IMR-90 (cell line): ENCODE measurements around the gene PROM2. TPM values are rescaled to one million over a fixed set of nuclear protein-coding genes. Genes with fewer than 3 reads are reported as not detected.
A peak's percentile ranks its signal among the peaks of the same experiment; 100 is the strongest.

Source experiments
- ATAC-seq: fragments of 200-7000 bp; cut with Tn5 transposase; 2 replicates; pipeline ENCODE4 v1.9.1; 2020; ENCODE audit warnings: low read depth, mild to moderate bottlenecking, moderate library complexity
- BruUV-seq: library from RNA; stranded (reverse); fragments of 400-500 nt; replicated peaks from 2 replicates; lab custom pipeline; 2021; lab: Mats Ljungman, UMichigan
- CTCF ChIA-PET: fragments of 300-600 bp; formaldehyde crosslinking; extraction: SDS; loops from one replicate; lab custom pipeline; 2021; ENCODE audit warnings: antibody characterized with exemption; lab: Yijun Ruan, JAX
- POLR2A ChIA-PET: fragments of 300-600 bp; sonication (Branson Sonifier 250); formaldehyde crosslinking; loops from one replicate; lab custom pipeline; 2022; ENCODE audit warnings: antibody characterized with exemption; ENCODE audit not compliant: unreplicated experiment; lab: Charles Lee
- DNase-seq: peaks from one replicate; pipeline ENCODE4 v3.0.0; 2013
- H2AFZ ChIP-seq: replicated peaks from 2 replicates; pipeline ENCODE3; 2013; ENCODE audit warnings: low read length, mild to moderate bottlenecking; ENCODE audit not compliant: poor library complexity
- H2AK5ac ChIP-seq: 2 replicates; pipeline ENCODE4 v1.6.1; 2013; ENCODE audit warnings: low read depth, low read length, inconsistent platforms
- H2AK9ac ChIP-seq: replicated peaks from 2 replicates; pipeline ENCODE3; 2013; ENCODE audit warnings: mild to moderate bottlenecking, low read depth, low read length, moderate library complexity; ENCODE audit not compliant: poor library complexity
- H2BK120ac ChIP-seq: 2 replicates; pipeline ENCODE4 v1.6.1; 2013; ENCODE audit warnings: low read depth, low read length, inconsistent platforms
- H2BK15ac ChIP-seq: 3 replicates; pipeline ENCODE4 v1.6.1; 2013; ENCODE audit warnings: low read depth, low read length, inconsistent platforms
- H2BK20ac ChIP-seq: 2 replicates; pipeline ENCODE4 v1.6.1; 2013; ENCODE audit warnings: low read depth, mild to moderate bottlenecking, inconsistent platforms, low read length, moderate library complexity
- H2BK5ac ChIP-seq: 2 replicates; pipeline ENCODE4 v1.6.1; 2013; ENCODE audit warnings: mild to moderate bottlenecking, low read depth, low read length, inconsistent platforms; ENCODE audit not compliant: poor library complexity, severe bottlenecking
- H3K14ac ChIP-seq: replicated peaks from 2 replicates; pipeline ENCODE4 v1.6.1; 2013; ENCODE audit warnings: low read depth, low read length, inconsistent platforms
- H3K18ac ChIP-seq: 2 replicates; pipeline ENCODE4 v1.6.1; 2013; ENCODE audit warnings: low read depth, low read length, control low read depth
- H3K23ac ChIP-seq: 2 replicates; pipeline ENCODE4 v1.6.1; 2013; ENCODE audit warnings: low read depth, low read length, inconsistent platforms
- H3K27ac ChIP-seq: 2 replicates; pipeline ENCODE4 v1.5.1; 2013; ENCODE audit warnings: mild to moderate bottlenecking, control low read depth, low read length; ENCODE audit not compliant: insufficient read depth
- H3K27me3 ChIP-seq: 2 replicates; pipeline ENCODE4 v1.6.1; 2013; ENCODE audit warnings: low read length; ENCODE audit not compliant: control insufficient read depth, insufficient read depth
- H3K36me3 ChIP-seq: 2 replicates; pipeline ENCODE4 v1.6.1; 2013; ENCODE audit warnings: low read length, mixed read lengths; ENCODE audit not compliant: control insufficient read depth, insufficient read depth
- H3K4ac ChIP-seq: 2 replicates; pipeline ENCODE4 v1.6.1; 2013; ENCODE audit warnings: low read depth, low read length, inconsistent platforms
- H3K4me1 ChIP-seq: 2 replicates; pipeline ENCODE4 v1.6.1; 2013; ENCODE audit warnings: low read length, mixed read lengths; ENCODE audit not compliant: control insufficient read depth, insufficient read depth
- H3K4me2 ChIP-seq: 2 replicates; pipeline ENCODE4 v1.6.1; 2013; ENCODE audit warnings: low read depth, mild to moderate bottlenecking, control low read depth, low read length, moderate library complexity
- H3K4me3 ChIP-seq: 2 replicates; pipeline ENCODE4 v1.5.1; 2013; ENCODE audit warnings: low read depth, mild to moderate bottlenecking, control low read depth, low read length, moderate library complexity; ENCODE audit not compliant: insufficient read depth
- H3K56ac ChIP-seq: 2 replicates; pipeline ENCODE4 v1.6.1; 2013; ENCODE audit warnings: low read length, inconsistent platforms; ENCODE audit not compliant: insufficient read depth; ENCODE audit errors: extremely low read depth
- H3K79me1 ChIP-seq, 2 experiments: 2 replicates each; pipeline ENCODE4 v1.6.1; 2013; ENCODE audit warnings: low read length in 2 of 2, inconsistent platforms in 1 of 2, low read depth in 1 of 2
- H3K9ac ChIP-seq: 2 replicates; pipeline ENCODE4 v1.6.1; 2013; ENCODE audit warnings: low read depth, low read length, control low read depth
- H3K9me1 ChIP-seq: 2 replicates; pipeline ENCODE4 v1.6.1; 2013; ENCODE audit warnings: low read length, inconsistent platforms; ENCODE audit not compliant: insufficient read depth
- H3K9me3 ChIP-seq: 2 replicates; pipeline ENCODE4 v1.6.1; 2013; ENCODE audit warnings: low read length; ENCODE audit not compliant: control insufficient read depth, insufficient read depth
- H4K20me1 ChIP-seq: 2 replicates; pipeline ENCODE4 v1.6.1; 2013; ENCODE audit warnings: low read length, inconsistent platforms; ENCODE audit not compliant: insufficient read depth
- H4K5ac ChIP-seq: 2 replicates; pipeline ENCODE4 v1.6.1; 2013; ENCODE audit warnings: mild to moderate bottlenecking, low read depth, low read length, control low read depth
- H4K8ac ChIP-seq, 2 experiments: 2 replicates each; pipeline ENCODE4 v1.6.1; 2013; ENCODE audit warnings: low read depth in 2 of 2, low read length in 2 of 2, control low read depth in 1 of 2, inconsistent platforms in 1 of 2
- H4K91ac ChIP-seq: 2 replicates; pipeline ENCODE4 v1.6.1; 2013; ENCODE audit warnings: low read depth, low read length, inconsistent platforms; ENCODE audit not compliant: insufficient read depth
- CHD1 ChIP-seq: IDR thresholded peaks from 2 replicates; pipeline ENCODE4 v1.6.1; 2012; ENCODE audit warnings: low read depth, low read length, improper control_type of control experiment
- FOS ChIP-seq: fragments of 150-350 bp; IDR thresholded peaks from 2 replicates; pipeline ENCODE4 v1.6.1; 2016; ENCODE audit warnings: low read depth, low read length
- MAFK ChIP-seq: IDR thresholded peaks from 2 replicates; pipeline ENCODE4 v1.6.1; 2012; ENCODE audit warnings: low read depth, low read length, improper control_type of control experiment
- MAZ ChIP-seq: IDR thresholded peaks from 2 replicates; pipeline ENCODE4 v1.6.1; 2012; ENCODE audit warnings: low read depth, mild to moderate bottlenecking, low read length, improper control_type of control experiment, moderate library complexity, borderline replicate concordance
- MXI1 ChIP-seq: IDR thresholded peaks from 2 replicates; pipeline ENCODE4 v1.6.1; 2012; ENCODE audit warnings: low read depth, mild to moderate bottlenecking, low read length, moderate library complexity, borderline replicate concordance
- NFE2L2 ChIP-seq: fragments of 150-350 bp; IDR thresholded peaks from 2 replicates; pipeline ENCODE4 v1.6.1; 2016; ENCODE audit warnings: low read depth, mild to moderate bottlenecking, low read length
- POLR2A ChIP-seq: IDR thresholded peaks from 2 replicates; pipeline ENCODE4 v1.6.1; 2012; ENCODE audit warnings: mild to moderate bottlenecking, low read depth, low read length
- RAD21 ChIP-seq: IDR thresholded peaks from 2 replicates; pipeline ENCODE4 v1.6.1; 2012; ENCODE audit warnings: low read length, improper control_type of control experiment
- RCOR1 ChIP-seq: IDR thresholded peaks from 2 replicates; pipeline ENCODE4 v1.6.1; 2012; ENCODE audit warnings: mild to moderate bottlenecking, low read length, improper control_type of control experiment; ENCODE audit not compliant: insufficient replicate concordance
- RFX5 ChIP-seq: IDR thresholded peaks from 2 replicates; pipeline ENCODE4 v1.8.0; 2012; ENCODE audit warnings: low read depth, mild to moderate bottlenecking, low read length, moderate library complexity
- SMC3 ChIP-seq: fragments of 150-350 bp; IDR thresholded peaks from 2 replicates; pipeline ENCODE4 v1.6.1; 2016; ENCODE audit warnings: low read depth, mild to moderate bottlenecking, antibody characterized with exemption, low read length, moderate library complexity
- dilution Hi-C: fragments of 300-500 bp; cut with HindIII; formaldehyde crosslinking; loops from one replicate; pipeline ENCODE4 v1.14.3; 2018; ENCODE audit warnings: low sequenced_read_pairs; ENCODE audit not compliant: unreplicated experiment
- in situ Hi-C: fragments of 300-500 bp; cut with MboI; formaldehyde crosslinking; loops from 3 replicates; pipeline ENCODE4 v1.14.3; 2019; ENCODE audit warnings: low sequenced_read_pairs, inconsistent platforms, mixed read lengths
- intact Hi-C: fragments of 100-400 bp; cut with micrococcal nuclease; formaldehyde crosslinking; loops from 2 replicates; pipeline ENCODE4 v1.10.0; 2022
- polyA plus RNA-seq, 3 experiments: library from polyadenylated mRNA; depleted of rRNA; stranded (reverse); fragments of >200 nt; gene quantifications; 2 replicates each; pipeline ENCODE4 v1.2.3, GENCODE V29; 2012; ENCODE audit warnings: low replicate concordance in 1 of 3
- total RNA-seq: library from RNA; depleted of rRNA; stranded (reverse); fragments of >200 nt; gene quantifications from 2 replicates; pipeline ENCODE4 v1.2.3, GENCODE V29; 2012
- TF ChIP-seq, protein P1 (sequence below): conservative IDR thresholded peaks from 2 replicates; pipeline ENCODE4 v1.5.1; 2012; ENCODE audit warnings: mild to moderate bottlenecking, low read depth, low read length, improper control_type of control experiment

PROM2 gene
- total and polyA plus RNA-seq, 2 of the 4 experiments (the other 2 are of a cell fraction) = 0.26 TPM; not detected in 1

DNA sequence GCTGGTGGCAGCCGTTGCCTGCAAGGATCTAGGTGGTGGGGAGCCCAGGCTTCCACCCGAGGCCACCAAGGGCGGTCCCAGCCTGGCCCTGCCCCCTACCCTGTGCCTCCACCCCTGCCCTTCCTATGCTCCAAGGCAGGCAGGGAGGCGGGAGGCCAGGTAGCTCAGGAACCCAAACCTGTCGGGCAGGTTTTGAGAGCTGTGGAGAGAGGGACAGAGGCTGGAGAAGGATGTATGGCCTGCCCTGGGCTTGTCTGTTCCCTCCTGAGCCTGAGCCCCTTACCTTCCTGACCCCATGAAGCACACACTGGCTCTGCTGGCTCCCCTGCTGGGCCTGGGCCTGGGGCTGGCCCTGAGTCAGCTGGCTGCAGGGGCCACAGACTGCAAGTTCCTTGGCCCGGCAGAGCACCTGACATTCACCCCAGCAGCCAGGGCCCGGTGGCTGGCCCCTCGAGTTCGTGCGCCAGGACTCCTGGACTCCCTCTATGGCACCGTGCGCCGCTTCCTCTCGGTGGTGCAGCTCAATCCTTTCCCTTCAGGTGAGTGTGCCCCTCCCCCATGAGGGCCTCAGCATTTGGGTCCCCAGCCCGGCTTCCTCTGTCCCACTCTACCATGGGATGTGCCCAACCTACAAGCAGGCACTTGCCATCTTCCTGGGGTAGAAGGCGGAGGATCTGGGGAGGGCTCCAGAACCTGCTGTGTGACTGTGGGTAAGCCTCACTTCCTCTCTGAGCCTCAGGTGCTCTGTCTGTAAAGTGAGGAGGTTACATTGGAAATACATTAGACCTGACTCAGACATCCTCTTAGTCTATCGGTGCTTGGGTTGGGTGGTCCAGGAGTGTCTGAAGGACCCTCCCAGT, at the start of gene PROM2 (continued):
- no peak for TF ChIP-seq NFE2L2
- TF ChIP-seq MXI1 = no peak
- no peak for TF ChIP-seq RCOR1

DNA sequence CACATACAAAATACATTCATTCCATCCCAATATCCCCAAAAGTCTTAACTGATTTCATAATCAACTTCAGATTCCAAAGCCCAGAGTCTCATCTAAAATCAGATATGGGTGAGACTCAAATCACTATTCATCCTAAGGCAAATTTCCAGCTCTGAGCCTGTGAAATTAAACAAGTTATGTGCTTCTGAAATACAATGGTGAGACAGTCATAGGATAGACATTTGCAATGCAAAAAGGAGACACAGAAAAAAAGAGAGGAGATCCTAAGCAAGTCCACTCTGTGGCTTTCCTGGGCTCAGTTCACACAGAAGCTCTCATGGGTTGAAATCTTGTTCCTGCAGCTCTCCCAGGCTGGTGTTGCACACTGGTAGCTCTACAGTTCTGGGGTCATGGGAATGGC, 48.6 kb upstream of the PROM2 start:
- Histone ChIP-seq H3K4me2 (no peak overlapping the region), H3K4me3 (no peak overlapping the region), H3K36me3 (no peaks in the 10 kb centered on the region), H3K79me1 (no peaks in the 10 kb centered on the region), H3K4me1 (no peaks in the 10 kb centered on the region), H3K9me1 (no peaks in the 10 kb centered on the region), H4K20me1 (no peaks in the 10 kb centered on the region), H4K91ac (no peak overlapping the region), H2BK20ac (no peak overlapping the region), H2AFZ (no peak overlapping the region), H2AK5ac (no peak overlapping the region), H3K18ac (no peak overlapping the region), H2AK9ac (no peak overlapping the region), H2BK5ac (no peak overlapping the region), H3K9me3 (peaks cover 18% of the 10 kb centered on the region), H2BK15ac (no peak overlapping the region), H4K8ac (no peak overlapping the region), H3K9ac (no peak overlapping the region), H3K27ac (no peak overlapping the region), H3K56ac (no peak overlapping the region), H4K5ac (no peak overlapping the region), H3K23ac (no peak overlapping the region), H3K4ac (no peak overlapping the region), H2BK120ac (no peak overlapping the region), H3K27me3 (no peaks in the 10 kb centered on the region), H3K14ac (no peak overlapping the region)
- no peak for TF ChIP-seq POLR2A
- no peak for TF ChIP-seq MXI1
- TF ChIP-seq MAZ = no peak
- TF ChIP-seq NFE2L2 = no peak
- no peak for TF ChIP-seq CHD1
- TF ChIP-seq RFX5 = no peak
- no peak for TF ChIP-seq RAD21
- TF ChIP-seq, protein P1, sequence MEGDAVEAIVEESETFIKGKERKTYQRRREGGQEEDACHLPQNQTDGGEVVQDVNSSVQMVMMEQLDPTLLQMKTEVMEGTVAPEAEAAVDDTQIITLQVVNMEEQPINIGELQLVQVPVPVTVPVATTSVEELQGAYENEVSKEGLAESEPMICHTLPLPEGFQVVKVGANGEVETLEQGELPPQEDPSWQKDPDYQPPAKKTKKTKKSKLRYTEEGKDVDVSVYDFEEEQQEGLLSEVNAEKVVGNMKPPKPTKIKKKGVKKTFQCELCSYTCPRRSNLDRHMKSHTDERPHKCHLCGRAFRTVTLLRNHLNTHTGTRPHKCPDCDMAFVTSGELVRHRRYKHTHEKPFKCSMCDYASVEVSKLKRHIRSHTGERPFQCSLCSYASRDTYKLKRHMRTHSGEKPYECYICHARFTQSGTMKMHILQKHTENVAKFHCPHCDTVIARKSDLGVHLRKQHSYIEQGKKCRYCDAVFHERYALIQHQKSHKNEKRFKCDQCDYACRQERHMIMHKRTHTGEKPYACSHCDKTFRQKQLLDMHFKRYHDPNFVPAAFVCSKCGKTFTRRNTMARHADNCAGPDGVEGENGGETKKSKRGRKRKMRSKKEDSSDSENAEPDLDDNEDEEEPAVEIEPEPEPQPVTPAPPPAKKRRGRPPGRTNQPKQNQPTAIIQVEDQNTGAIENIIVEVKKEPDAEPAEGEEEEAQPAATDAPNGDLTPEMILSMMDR = no peak
- no peak for TF ChIP-seq RCOR1
- no peak for TF ChIP-seq MAFK
- no peak for TF ChIP-seq SMC3
- no peak for TF ChIP-seq FOS
- no TSS peak for BruUV-seq
- CTCF ChIA-PET = no interaction called here
- dilution Hi-C loops = no loop called here
- intact Hi-C loops = no loop called here
- ATAC-seq (no peak), DNase-seq (peak; percentile 7)
- in situ Hi-C loops = no loop called here
- POLR2A ChIA-PET = no interaction called here
